Tibial nerve (tissue), 4 donors: ENCODE results near the gene CADPS2.

ENCODE experiments used
- EP300 ChIP-seq, 2 donors: sonication (generic); formaldehyde crosslinking; IDR thresholded peaks; one replicate each; pipeline ENCODE4 v1.6.1; 2017; ENCODE audit warnings: antibody characterized with exemption in 2 of 2, mild to moderate bottlenecking in 1 of 2
- POLR2A ChIP-seq, 2 donors: fragments of 450-650 bp; IDR thresholded peaks; one replicate each; pipeline ENCODE4 v1.6.1; 2017; ENCODE audit warnings: antibody characterized with exemption in 2 of 2, mild to moderate bottlenecking in 2 of 2, moderate library complexity in 2 of 2
- TF ChIP-seq, protein P1 (sequence below), 5 experiments: fragments of 200-600 bp in 3 of 5; fragments of 450-650 bp in 2 of 5; sonication (generic) in 3 of 5; IDR thresholded peaks; one replicate each; pipeline ENCODE4 v1.5.1; 2016 to 2019; ENCODE audit warnings: antibody characterized with exemption in 5 of 5, mild to moderate bottlenecking in 3 of 5, moderate library complexity in 2 of 5

GRCh38 chr7:122692769-122693309 lies 193.4 kb downstream of the CADPS2 start:
- TF ChIP-seq, protein P1, sequence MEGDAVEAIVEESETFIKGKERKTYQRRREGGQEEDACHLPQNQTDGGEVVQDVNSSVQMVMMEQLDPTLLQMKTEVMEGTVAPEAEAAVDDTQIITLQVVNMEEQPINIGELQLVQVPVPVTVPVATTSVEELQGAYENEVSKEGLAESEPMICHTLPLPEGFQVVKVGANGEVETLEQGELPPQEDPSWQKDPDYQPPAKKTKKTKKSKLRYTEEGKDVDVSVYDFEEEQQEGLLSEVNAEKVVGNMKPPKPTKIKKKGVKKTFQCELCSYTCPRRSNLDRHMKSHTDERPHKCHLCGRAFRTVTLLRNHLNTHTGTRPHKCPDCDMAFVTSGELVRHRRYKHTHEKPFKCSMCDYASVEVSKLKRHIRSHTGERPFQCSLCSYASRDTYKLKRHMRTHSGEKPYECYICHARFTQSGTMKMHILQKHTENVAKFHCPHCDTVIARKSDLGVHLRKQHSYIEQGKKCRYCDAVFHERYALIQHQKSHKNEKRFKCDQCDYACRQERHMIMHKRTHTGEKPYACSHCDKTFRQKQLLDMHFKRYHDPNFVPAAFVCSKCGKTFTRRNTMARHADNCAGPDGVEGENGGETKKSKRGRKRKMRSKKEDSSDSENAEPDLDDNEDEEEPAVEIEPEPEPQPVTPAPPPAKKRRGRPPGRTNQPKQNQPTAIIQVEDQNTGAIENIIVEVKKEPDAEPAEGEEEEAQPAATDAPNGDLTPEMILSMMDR (IDR thresholded peaks at IDR 0.05): no peak
- no peak for TF ChIP-seq EP300 (IDR thresholded peaks at IDR 0.05)
- TF ChIP-seq POLR2A (IDR thresholded peaks at IDR 0.05): no peak
